B cell (primary cell): ENCODE measurements around the gene KCNIP1. TPM values are rescaled to one million over a fixed set of nuclear protein-coding genes. Genes with fewer than 3 reads are reported as not detected.

Experiments
- ATAC-seq: fragments of 200-7000 bp; cut with Tn5 transposase; one replicate; pipeline ENCODE4 v1.10.0; 2021; ENCODE audit warnings: low read depth, mild to moderate bottlenecking, moderate number of reproducible peaks, moderate library complexity
- CTCF ChIA-PET: fragments of 350-600 bp; sonication (Branson Sonifier 250); formaldehyde crosslinking; loops from one replicate; lab custom pipeline; 2021; ENCODE audit warnings: antibody characterized with exemption, inconsistent platforms; lab: Charles Lee
- POLR2A ChIA-PET: fragments of 350-600 bp; sonication (Branson Sonifier 250); formaldehyde crosslinking; loops from one replicate; lab custom pipeline; 2021; ENCODE audit warnings: antibody characterized with exemption; lab: Charles Lee
- DNase-seq: peaks from one replicate; pipeline ENCODE4 v3.0.0; 2013
- H2AFZ ChIP-seq: 2 replicates; pipeline ENCODE4 v1.6.1; 2012; ENCODE audit warnings: mild to moderate bottlenecking, low read depth, low read length; ENCODE audit not compliant: insufficient read depth, poor library complexity, severe bottlenecking
- H3K27ac ChIP-seq, 2 donors: 1 replicate in 1 of 2; 2 replicates in 1 of 2; pipeline ENCODE4 v1.5.1; 2012 to 2013; ENCODE audit warnings: low read length in 2 of 2, mild to moderate bottlenecking in 2 of 2, moderate library complexity in 1 of 2
- H3K27me3 ChIP-seq, 4 experiments: fragments of 200-600 bp in 1 of 4; sonication (generic) in 1 of 4; replicated peaks in 1 of 4; 1 replicate in 2 of 4; 2 replicates in 2 of 4; pipeline versions ENCODE4 v1.6.1 to v1.7.0; 2013 to 2016; ENCODE audit warnings: low read length in 3 of 4, mild to moderate bottlenecking in 2 of 4, mixed read lengths in 1 of 4, moderate library complexity in 1 of 4; ENCODE audit not compliant: insufficient read depth in 4 of 4, control insufficient read depth in 3 of 4; ENCODE audit errors: control extremely low read depth in 1 of 4
- H3K36me3 ChIP-seq, 2 experiments: replicated peaks in 1 of 2; 1 replicate in 1 of 2; 2 replicates in 1 of 2; pipeline versions ENCODE4 v1.6.1 to v1.7.1; 2013; ENCODE audit warnings: low read length in 1 of 2; ENCODE audit not compliant: insufficient read depth in 2 of 2, control insufficient read depth in 1 of 2; ENCODE audit errors: control extremely low read depth in 1 of 2, extremely low read depth in 1 of 2
- H3K4me1 ChIP-seq, 2 donors: fragments of 200-600 bp in 1 of 2; sonication (generic) in 1 of 2; 1 replicate in 1 of 2; 2 replicates in 1 of 2; pipeline versions ENCODE4 v1.5.1 to v1.6.1; 2013 to 2017; ENCODE audit warnings: low read length in 2 of 2; ENCODE audit not compliant: control insufficient read depth in 2 of 2, insufficient read depth in 2 of 2
- H3K4me2 ChIP-seq: replicated peaks from 2 replicates; pipeline ENCODE3; 2012; ENCODE audit warnings: mild to moderate bottlenecking, low read depth, low read length; ENCODE audit not compliant: poor library complexity, severe bottlenecking
- H3K4me3 ChIP-seq, 5 experiments: fragments of 200-600 bp in 1 of 5; sonication (generic) in 1 of 5; 1 replicate in 3 of 5; 2 replicates in 2 of 5; pipeline versions ENCODE4 v1.5.1 to v1.7.0; 2011 to 2016; ENCODE audit warnings: low read length in 4 of 5, mild to moderate bottlenecking in 4 of 5, low read depth in 2 of 5, control low read depth in 1 of 5, moderate library complexity in 1 of 5; ENCODE audit not compliant: insufficient read depth in 1 of 5; ENCODE audit errors: control extremely low read depth in 1 of 5, extremely low read depth in 1 of 5
- H3K79me2 ChIP-seq: fragments of 200-600 bp; sonication (generic); one replicate; pipeline ENCODE4 v1.6.0; 2016; ENCODE audit warnings: low read length; ENCODE audit not compliant: control insufficient read depth, insufficient read depth
- H3K9ac ChIP-seq: fragments of 200-600 bp; sonication (generic); 2 replicates; pipeline ENCODE4 v1.6.1; 2017; ENCODE audit warnings: mild to moderate bottlenecking, low read length, moderate library complexity
- H3K9me3 ChIP-seq, 3 donors: one replicate each; pipeline versions ENCODE4 v1.6.1 to v1.7.1; 2013; ENCODE audit warnings: low read length in 2 of 3; ENCODE audit not compliant: control insufficient read depth in 2 of 3, insufficient read depth in 1 of 3; ENCODE audit errors: control extremely low read depth in 1 of 3
- H4K20me1 ChIP-seq: 2 replicates; pipeline ENCODE4 v1.6.0; 2012; ENCODE audit warnings: mild to moderate bottlenecking, low read length; ENCODE audit not compliant: insufficient read depth, control insufficient read depth, poor library complexity, severe bottlenecking
- H3K27ac Mint-ChIP-seq: one replicate; pipeline ENCODE4 v1.8.0; 2021; ENCODE audit warnings: mixed read lengths
- H3K27me3 Mint-ChIP-seq: one replicate; pipeline ENCODE4 v1.8.0; 2021; ENCODE audit warnings: mixed read lengths
- H3K4me1 Mint-ChIP-seq: one replicate; pipeline ENCODE4 v1.8.0; 2021; ENCODE audit warnings: mixed read lengths
- H3K4me3 Mint-ChIP-seq: one replicate; pipeline ENCODE4 v1.8.0; 2021; ENCODE audit warnings: mixed read lengths
- H3K9me3 Mint-ChIP-seq: one replicate; pipeline ENCODE4 v1.8.0; 2022; ENCODE audit warnings: mixed read lengths; ENCODE audit not compliant: insufficient read depth
- EZH2 ChIP-seq: IDR thresholded peaks from 2 replicates; pipeline ENCODE4 v1.6.1; 2012; ENCODE audit warnings: borderline replicate concordance, low read depth, mild to moderate bottlenecking, moderate library complexity, low read length; ENCODE audit not compliant: insufficient read depth, poor library complexity, severe bottlenecking
- WGBS: methylation state at CpG from one replicate; pipeline ENCODE4 v1.1.5; 2013; ENCODE audit warnings: missing lambda C conversion rate; ENCODE audit not compliant: insufficient coverage; 5-methylcytosine and 5-hydroxymethylcytosine counted together
- intact Hi-C: fragments of 100-400 bp; cut with micrococcal nuclease; formaldehyde crosslinking; loops from one replicate; pipeline ENCODE4 v1.10.0; 2022
- polyA plus RNA-seq: library from polyadenylated mRNA; depleted of rRNA; stranded (reverse); fragments of >200 nt; gene quantifications from 2 replicates; pipeline ENCODE4 v1.2.3, GENCODE V29; 2012
- total RNA-seq, 2 donors: library from RNA; stranded (reverse); fragments of 120-200 nt in 1 of 2; gene quantifications; 1 replicate in 1 of 2; 2 replicates in 1 of 2; pipeline versions ENCODE4 v1.2.3 to v1.2.4, GENCODE V29; 2013 to 2022
- TF ChIP-seq, protein P1 (sequence below): fragments of 200-600 bp; IDR thresholded peaks from one replicate; pipeline ENCODE4 v1.8.0; 2022; ENCODE audit warnings: antibody characterized with exemption, mild to moderate bottlenecking

KCNIP1 gene
- total and polyA plus RNA-seq, 2 donors (not counting 1 experiment from before 2014, with no cell fraction given), result not detected

DNA sequence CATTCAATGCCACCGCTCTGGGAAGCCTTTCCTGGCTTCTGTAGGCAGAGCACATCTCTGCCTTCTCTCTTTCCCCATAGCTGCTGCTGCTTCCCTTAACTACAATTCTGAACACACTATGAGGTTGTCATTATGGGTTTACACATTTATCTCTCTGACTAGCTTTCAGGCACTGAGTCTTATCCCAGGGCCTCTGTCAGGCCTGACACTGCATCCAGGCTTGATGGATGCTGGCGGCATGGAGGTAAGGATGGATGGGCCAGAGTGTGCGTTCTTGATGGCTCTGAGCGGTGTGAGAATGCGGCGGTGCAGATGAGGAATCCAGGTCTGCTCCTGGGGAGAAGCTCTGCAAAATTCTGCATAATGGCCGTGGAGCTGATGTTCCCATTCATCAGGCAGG is 6.3 kb downstream of the KCNIP1 start:
- H3K4me3 ChIP-seq, result no peak overlapping the region
- WGBS, result 88% methylated on average over 7 of the region's 7 CpGs
- Mint-ChIP-seq H3K27me3 (peaks cover 15% of the 10 kb centered on the region), H3K4me1 (no peaks in the 10 kb centered on the region), H3K4me3 (no peak overlapping the region), H3K9me3 (no peaks in the 10 kb centered on the region), H3K27ac (no peak overlapping the region)
- H3K27me3 ChIP-seq, result peaks cover 0 to 13% (median 3%) of the 10 kb centered on the region in 4 experiments
- DNase-seq (no peak), ATAC-seq (no peak)
- H3K9me3 ChIP-seq, result no peaks in the 10 kb centered on the region
- ChIA-PET CTCF (interaction anchor here (0.9 kb wide), 1 partner anchor 252 kb away, joined by 3 read pairs; no protein-coding TSS in a partner anchor), POLR2A (no interaction called here)
- no peak overlapping the region for H3K27ac ChIP-seq
- H4K20me1 ChIP-seq, result no peaks in the 10 kb centered on the region
- no peak overlapping the region for H3K9ac ChIP-seq
- no peaks in the 10 kb centered on the region for H3K36me3 ChIP-seq
- no peaks in the 10 kb centered on the region for H3K4me1 ChIP-seq
- H2AFZ ChIP-seq, result no peak overlapping the region
- TF ChIP-seq, protein P1, sequence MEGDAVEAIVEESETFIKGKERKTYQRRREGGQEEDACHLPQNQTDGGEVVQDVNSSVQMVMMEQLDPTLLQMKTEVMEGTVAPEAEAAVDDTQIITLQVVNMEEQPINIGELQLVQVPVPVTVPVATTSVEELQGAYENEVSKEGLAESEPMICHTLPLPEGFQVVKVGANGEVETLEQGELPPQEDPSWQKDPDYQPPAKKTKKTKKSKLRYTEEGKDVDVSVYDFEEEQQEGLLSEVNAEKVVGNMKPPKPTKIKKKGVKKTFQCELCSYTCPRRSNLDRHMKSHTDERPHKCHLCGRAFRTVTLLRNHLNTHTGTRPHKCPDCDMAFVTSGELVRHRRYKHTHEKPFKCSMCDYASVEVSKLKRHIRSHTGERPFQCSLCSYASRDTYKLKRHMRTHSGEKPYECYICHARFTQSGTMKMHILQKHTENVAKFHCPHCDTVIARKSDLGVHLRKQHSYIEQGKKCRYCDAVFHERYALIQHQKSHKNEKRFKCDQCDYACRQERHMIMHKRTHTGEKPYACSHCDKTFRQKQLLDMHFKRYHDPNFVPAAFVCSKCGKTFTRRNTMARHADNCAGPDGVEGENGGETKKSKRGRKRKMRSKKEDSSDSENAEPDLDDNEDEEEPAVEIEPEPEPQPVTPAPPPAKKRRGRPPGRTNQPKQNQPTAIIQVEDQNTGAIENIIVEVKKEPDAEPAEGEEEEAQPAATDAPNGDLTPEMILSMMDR, result no peak
- no peak for TF ChIP-seq EZH2
- H3K79me2 ChIP-seq, result no peaks in the 10 kb centered on the region
- intact Hi-C loops, result no loop called here
- no peak overlapping the region for H3K4me2 ChIP-seq

DNA sequence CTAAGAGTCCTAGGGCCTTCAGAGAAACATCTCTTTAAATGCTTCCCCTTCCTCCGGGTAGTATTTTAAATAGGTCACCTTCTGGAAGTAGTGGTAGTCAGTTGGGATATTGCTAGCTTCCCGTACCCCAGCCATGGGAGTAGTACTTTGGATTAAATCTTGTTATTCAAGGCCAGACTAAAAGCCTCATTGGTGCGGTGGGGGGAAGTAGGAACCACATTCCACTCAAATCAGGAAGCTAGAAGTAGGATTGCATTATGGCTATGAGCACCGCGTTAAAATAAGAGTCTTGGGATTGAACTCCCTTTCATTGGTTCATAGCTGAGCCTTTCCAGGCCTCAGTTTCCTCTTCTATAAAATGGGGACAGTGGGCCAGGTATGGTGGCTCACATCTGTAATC is 6.7 kb downstream of the KCNIP1 start:
- WGBS, result no CpG with 5 or more reads among the region's 5 CpGs
- peaks cover 0 to 9% (median 3%) of the 10 kb centered on the region in 4 experiments for H3K27me3 ChIP-seq

More for the DNA sequence above, 6.7 kb downstream of the KCNIP1 start:
- Histone ChIP-seq H3K79me2 (no peaks in the 10 kb centered on the region), H3K4me3 (no peak overlapping the region), H3K4me1 (no peaks in the 10 kb centered on the region), H3K4me2 (no peak overlapping the region), H3K27ac (no peak overlapping the region), H3K36me3 (no peaks in the 10 kb centered on the region), H4K20me1 (no peaks in the 10 kb centered on the region), H3K9ac (no peak overlapping the region), H2AFZ (no peak overlapping the region), H3K9me3 (no peaks in the 10 kb centered on the region)
- peaks cover 11% of the 10 kb centered on the region for H3K27me3 Mint-ChIP-seq
- H3K4me1 Mint-ChIP-seq, result no peaks in the 10 kb centered on the region
- TF ChIP-seq, protein P1, result no peak
- no peak for TF ChIP-seq EZH2
- H3K4me3 Mint-ChIP-seq, result no peak overlapping the region
- no peak overlapping the region for H3K27ac Mint-ChIP-seq
- ChIA-PET POLR2A (no interaction called here), CTCF (interaction anchor here (0.9 kb wide), 1 partner anchor 253 kb away, joined by 3 read pairs; no protein-coding TSS in a partner anchor)
- intact Hi-C loops, result no loop called here
- ATAC-seq (no peak), DNase-seq (no peak)
- no peaks in the 10 kb centered on the region for H3K9me3 Mint-ChIP-seq
